HCT116 (cell line): ENCODE results near the gene RETSAT. TPM values are rescaled to one million over a fixed set of nuclear protein-coding genes. Genes with fewer than 3 reads are reported as not detected.

ENCODE experiments used
- ATAC-seq: fragments of 200-7000 bp; cut with Tn5 transposase; 2 replicates; pipeline ENCODE4 v1.9.1; 2020; ENCODE audit warnings: mild to moderate bottlenecking, moderate library complexity
- BruUV-seq: library from RNA; stranded (reverse); fragments of 400-500 nt; replicated peaks from 2 replicates; lab custom pipeline; 2021; lab: Mats Ljungman, UMichigan
- CTCF ChIA-PET: fragments of 300-600 bp; sonication (Branson Sonifier 250); formaldehyde crosslinking; loops from one replicate; lab custom pipeline; 2021; ENCODE audit warnings: antibody characterized with exemption; lab: Charles Lee
- POLR2A ChIA-PET: fragments of 300-600, 350-600 bp; sonication (Branson Sonifier 250); formaldehyde crosslinking; loops from one replicate; lab custom pipeline; 2021; ENCODE audit warnings: antibody characterized with exemption; lab: Charles Lee
- RAD21 ChIA-PET, 2 experiments: fragments of 300-600 bp; sonication (Branson Sonifier 250); formaldehyde crosslinking; loops; one replicate each; lab custom pipeline; 2023; ENCODE audit warnings: low total read pairs in 2 of 2; ENCODE audit not compliant: uncharacterized antibody in 2 of 2, unreplicated experiment in 2 of 2, low non-redundant PET in 1 of 2; lab: Charles Lee
- DNase-seq: peaks from one replicate; pipeline ENCODE4 v3.0.0-alpha.2; 2010; ENCODE audit warnings: low read depth, low spot score
- H2AFZ ChIP-seq: fragments of 200-600 bp; shearing (Covaris generic), sonication (generic); 2 replicates; pipeline ENCODE4 v1.6.1; 2017; ENCODE audit warnings: low read depth, mixed run types, mixed read lengths, antibody characterized with exemption, low read length; ENCODE audit not compliant: poor library complexity, severe bottlenecking
- H3K27ac ChIP-seq: 2 replicates; pipeline ENCODE4 v1.5.1; 2012; ENCODE audit warnings: low read depth, low read length
- H3K27me3 ChIP-seq: fragments of 200-600 bp; sonication (generic); 2 replicates; pipeline ENCODE4 v1.6.1; 2016; ENCODE audit warnings: mixed run types, low read length, mixed read lengths; ENCODE audit not compliant: insufficient read depth
- H3K36me3 ChIP-seq, 2 experiments: fragments of 200-500 bp in 1 of 2; fragments of 200-600 bp in 1 of 2; sonication (Bioruptor generic) in 1 of 2; sonication (generic) in 1 of 2; 2 replicates each; pipeline versions ENCODE4 v1.5.1 to v1.6.1; 2014 to 2016; ENCODE audit warnings: low read length in 2 of 2, inconsistent platforms in 1 of 2, mixed read lengths in 1 of 2, mixed run types in 1 of 2; ENCODE audit not compliant: insufficient read depth in 2 of 2, control insufficient read depth in 1 of 2
- H3K4me1 ChIP-seq, 2 experiments: fragments of 200-600 bp in 1 of 2; sonication (generic) in 1 of 2; 2 replicates each; pipeline versions ENCODE4 v1.5.1 to v1.6.1; 2012 to 2017; ENCODE audit warnings: low read length in 2 of 2, inconsistent platforms in 1 of 2, mild to moderate bottlenecking in 1 of 2, mixed read lengths in 1 of 2, mixed run types in 1 of 2, moderate library complexity in 1 of 2; ENCODE audit not compliant: insufficient read depth in 2 of 2, control insufficient read depth in 1 of 2
- H3K4me2 ChIP-seq: fragments of 200-600 bp; sonication (generic); 2 replicates; pipeline ENCODE4 v1.6.1; 2017; ENCODE audit warnings: mixed run types, low read length, mixed read lengths
- H3K4me3 ChIP-seq, 2 experiments: fragments of 200-600 bp in 1 of 2; sonication (generic) in 1 of 2; replicated peaks in 1 of 2; 2 replicates each; pipeline ENCODE4 v1.5.1; 2011 to 2016; ENCODE audit warnings: low read length in 2 of 2, control low read depth in 1 of 2, low read depth in 1 of 2, mild to moderate bottlenecking in 1 of 2, mixed read lengths in 1 of 2, mixed run types in 1 of 2
- H3K79me2 ChIP-seq: fragments of 200-600 bp; sonication (generic); 2 replicates; pipeline ENCODE4 v1.6.1; 2017; ENCODE audit warnings: mild to moderate bottlenecking, mixed run types, low read length, moderate library complexity, mixed read lengths; ENCODE audit not compliant: insufficient read depth
- H3K9ac ChIP-seq: fragments of 200-600 bp; sonication (generic); 2 replicates; pipeline ENCODE4 v1.6.1; 2016; ENCODE audit warnings: low read length, mixed read lengths
- H3K9me2 ChIP-seq: fragments of 200-600 bp; sonication (generic), shearing (Covaris generic); 2 replicates; pipeline ENCODE4 v1.6.1; 2017; ENCODE audit warnings: mixed run types, mild to moderate bottlenecking, moderate library complexity; ENCODE audit not compliant: insufficient read depth
- H3K9me3 ChIP-seq, 2 experiments: fragments of 200-500 bp in 1 of 2; fragments of 200-600 bp in 1 of 2; sonication (Bioruptor generic) in 1 of 2; sonication (generic) in 1 of 2; 2 replicates each; pipeline ENCODE4 v1.6.1; 2014 to 2017; ENCODE audit warnings: low read length in 2 of 2, mixed read lengths in 2 of 2, inconsistent platforms in 1 of 2, low read depth in 1 of 2, mild to moderate bottlenecking in 1 of 2, mixed run types in 1 of 2, moderate library complexity in 1 of 2; ENCODE audit not compliant: control insufficient read depth in 1 of 2, insufficient read depth in 1 of 2
- H4K20me1 ChIP-seq: fragments of 200-600 bp; sonication (generic), shearing (Covaris generic); 2 replicates; pipeline ENCODE4 v1.6.1; 2017; ENCODE audit warnings: mixed run types, mild to moderate bottlenecking, moderate library complexity; ENCODE audit not compliant: insufficient read depth
- CBX3 ChIP-seq: IDR thresholded peaks from 2 replicates; pipeline ENCODE4 v1.6.1; 2012; ENCODE audit warnings: low read depth
- CEBPB ChIP-seq: IDR thresholded peaks from 2 replicates; pipeline ENCODE4 v1.6.1; 2012; ENCODE audit warnings: low read depth
- ELF1 ChIP-seq: IDR thresholded peaks from 2 replicates; pipeline ENCODE4 v1.6.1; 2012; ENCODE audit warnings: low read depth, borderline replicate concordance
- EZH2 ChIP-seq: fragments of 200-600 bp; sonication (generic); IDR thresholded peaks from 2 replicates; pipeline ENCODE4 v1.6.1; 2017; ENCODE audit warnings: antibody characterized with exemption, mixed run types
- EZH2phosphoT487 ChIP-seq: fragments of 200-600 bp; IDR thresholded peaks from 2 replicates; pipeline ENCODE4 v1.6.1; 2018; ENCODE audit warnings: antibody characterized with exemption, borderline replicate concordance
- JUND ChIP-seq: IDR thresholded peaks from 2 replicates; pipeline ENCODE4 v1.6.1; 2012
- POLR2A ChIP-seq: IDR thresholded peaks from 2 replicates; pipeline ENCODE4 v1.7.0; 2011; ENCODE audit warnings: borderline replicate concordance; ENCODE audit not compliant: insufficient read depth, insufficient read length; ENCODE audit errors: extremely low read depth
- POLR2AphosphoS5 ChIP-seq: IDR thresholded peaks from 2 replicates; pipeline ENCODE4 v1.6.1; 2011; ENCODE audit warnings: mild to moderate bottlenecking, low read depth, low read length, moderate library complexity
- RAD21 ChIP-seq: IDR thresholded peaks from 2 replicates; pipeline ENCODE4 v1.6.1; 2012; ENCODE audit warnings: low read depth, mild to moderate bottlenecking
- SP1 ChIP-seq: IDR thresholded peaks from 2 replicates; pipeline ENCODE4 v1.6.1; 2012; ENCODE audit warnings: low read depth
- SRF ChIP-seq: IDR thresholded peaks from 2 replicates; pipeline ENCODE4 v1.6.1; 2012; ENCODE audit warnings: low read depth
- TCF7L2 ChIP-seq: IDR thresholded peaks from 2 replicates; pipeline ENCODE4 v1.7.0; 2011; ENCODE audit warnings: borderline replicate concordance, inconsistent platforms; ENCODE audit not compliant: insufficient read depth, insufficient read length; ENCODE audit errors: extremely low read depth
- YY1 ChIP-seq: IDR thresholded peaks from 2 replicates; pipeline ENCODE4 v1.6.1; 2011; ENCODE audit warnings: low read length, low read depth, moderate library complexity, mild to moderate bottlenecking; ENCODE audit not compliant: insufficient replicate concordance; ENCODE audit errors: extremely low read depth
- ZFX ChIP-seq: fragments of 450-650 bp; IDR thresholded peaks from 2 replicates; pipeline ENCODE4 v1.6.1; 2017
- ZNF274 ChIP-seq: fragments of 200-500 bp; sonication (Bioruptor generic); IDR thresholded peaks from 2 replicates; pipeline ENCODE4 v1.6.1; 2014; ENCODE audit warnings: mild to moderate bottlenecking, low read depth, low read length, inconsistent platforms
- intact Hi-C: fragments of 100-400 bp; cut with micrococcal nuclease; formaldehyde crosslinking; loops from 2 replicates; pipeline ENCODE4 v1.10.0; 2022
- total RNA-seq: library from RNA; stranded (reverse); gene quantifications from one replicate; pipeline ENCODE4 v1.2.1, GENCODE V29; 2021; ENCODE audit not compliant: unreplicated experiment
- TF ChIP-seq, protein P1 (sequence below), 3 experiments: fragments of 200-600 bp in 1 of 3; sonication (generic) in 1 of 3; IDR thresholded peaks in 2 of 3; conservative IDR thresholded peaks in 1 of 3; 2 replicates each; pipeline ENCODE4 v1.5.1; 2012 to 2017; ENCODE audit warnings: low read depth in 2 of 3, low read length in 2 of 3, antibody characterized with exemption in 1 of 3, borderline replicate concordance in 1 of 3, control low read depth in 1 of 3, mild to moderate bottlenecking in 1 of 3, mixed read lengths in 1 of 3, mixed run types in 1 of 3, moderate library complexity in 1 of 3; ENCODE audit not compliant: insufficient read depth in 1 of 3
- TF ChIP-seq, protein P2 (sequence below): IDR thresholded peaks from 2 replicates; pipeline ENCODE4 v1.6.1; 2012
- TF ChIP-seq, protein P3 (sequence below): IDR thresholded peaks from 2 replicates; pipeline ENCODE4 v1.6.1; 2011; ENCODE audit warnings: mild to moderate bottlenecking, low read length, moderate library complexity; ENCODE audit not compliant: insufficient replicate concordance; ENCODE audit errors: extremely low read depth
- TF ChIP-seq, protein P4 (sequence below): IDR thresholded peaks from 2 replicates; pipeline ENCODE4 v1.6.1; 2012; ENCODE audit warnings: low read depth

The RETSAT gene
- total RNA-seq, 1 experiment from 2014 or later: 59.7 TPM

DNA sequence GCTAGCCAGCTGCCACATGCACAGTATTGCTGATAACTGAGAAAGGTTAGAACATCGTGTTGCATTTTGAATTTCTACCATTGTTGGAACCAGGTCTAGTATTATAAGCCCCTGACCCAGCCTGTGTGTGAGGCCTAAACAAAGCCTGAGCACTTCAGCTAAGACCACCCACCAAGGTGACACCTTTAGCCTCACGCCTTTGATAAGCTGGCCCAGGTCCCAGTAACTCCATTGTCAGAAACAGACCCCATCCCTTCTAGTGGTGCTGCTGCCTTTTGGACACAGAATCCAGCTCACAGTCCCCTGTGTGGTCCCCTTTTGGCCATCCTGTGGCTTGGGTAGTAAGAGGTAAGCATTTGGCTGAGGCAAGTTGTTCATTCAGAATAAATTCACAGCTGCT is 1.9 kb upstream of the RETSAT start:
- Histone ChIP-seq H4K20me1 (no peaks in the 10 kb centered on the region), H3K9me3 (no peaks in the 10 kb centered on the region), H3K4me1 (peaks cover 9 to 14% of the 10 kb centered on the region in 2 experiments; a peak in 3 of 4 replicates), H3K9ac (no peak overlapping the region), H2AFZ (no peak overlapping the region), H3K27ac (no peak overlapping the region), H3K79me2 (peaks cover 31% of the 10 kb centered on the region), H3K4me3 (no peak overlapping the region), H3K4me2 (no peak overlapping the region), H3K27me3 (no peaks in the 10 kb centered on the region), H3K36me3 (peaks cover 2 to 12% of the 10 kb centered on the region in 2 experiments; a peak in 2 of 4 replicates), H3K9me2 (no peaks in the 10 kb centered on the region)
- CTCF ChIA-PET: interaction anchor here (1.2 kb wide), 1 partner anchor 14 kb away, joined by 3 read pairs; no protein-coding TSS in a partner anchor
- TF ChIP-seq ZNF274: no peak
- no peak for TF ChIP-seq SRF
- TF ChIP-seq POLR2AphosphoS5: no peak
- no peak for TF ChIP-seq EZH2
- no peak for TF ChIP-seq CBX3
- TF ChIP-seq EZH2phosphoT487: no peak
- TF ChIP-seq, protein P1, sequence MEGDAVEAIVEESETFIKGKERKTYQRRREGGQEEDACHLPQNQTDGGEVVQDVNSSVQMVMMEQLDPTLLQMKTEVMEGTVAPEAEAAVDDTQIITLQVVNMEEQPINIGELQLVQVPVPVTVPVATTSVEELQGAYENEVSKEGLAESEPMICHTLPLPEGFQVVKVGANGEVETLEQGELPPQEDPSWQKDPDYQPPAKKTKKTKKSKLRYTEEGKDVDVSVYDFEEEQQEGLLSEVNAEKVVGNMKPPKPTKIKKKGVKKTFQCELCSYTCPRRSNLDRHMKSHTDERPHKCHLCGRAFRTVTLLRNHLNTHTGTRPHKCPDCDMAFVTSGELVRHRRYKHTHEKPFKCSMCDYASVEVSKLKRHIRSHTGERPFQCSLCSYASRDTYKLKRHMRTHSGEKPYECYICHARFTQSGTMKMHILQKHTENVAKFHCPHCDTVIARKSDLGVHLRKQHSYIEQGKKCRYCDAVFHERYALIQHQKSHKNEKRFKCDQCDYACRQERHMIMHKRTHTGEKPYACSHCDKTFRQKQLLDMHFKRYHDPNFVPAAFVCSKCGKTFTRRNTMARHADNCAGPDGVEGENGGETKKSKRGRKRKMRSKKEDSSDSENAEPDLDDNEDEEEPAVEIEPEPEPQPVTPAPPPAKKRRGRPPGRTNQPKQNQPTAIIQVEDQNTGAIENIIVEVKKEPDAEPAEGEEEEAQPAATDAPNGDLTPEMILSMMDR (IDR thresholded peaks at IDR 0.05 in 2 of 3, conservative IDR thresholded peaks at IDR 0.05 in 1 of 3; ENCODE audit: borderline replicate concordance in 1 of 3, insufficient read depth in 1 of 3, low read depth in 2 of 3, low read length in 2 of 3): no peak
- TF ChIP-seq, protein P2, sequence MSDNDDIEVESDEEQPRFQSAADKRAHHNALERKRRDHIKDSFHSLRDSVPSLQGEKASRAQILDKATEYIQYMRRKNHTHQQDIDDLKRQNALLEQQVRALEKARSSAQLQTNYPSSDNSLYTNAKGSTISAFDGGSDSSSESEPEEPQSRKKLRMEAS: no peak
- TF ChIP-seq TCF7L2: no peak
- TF ChIP-seq ZFX: no peak; the same call in 1 of the 2 replicates
- TF ChIP-seq RAD21: no peak
- no peak for TF ChIP-seq JUND
- no peak for TF ChIP-seq YY1
- TF ChIP-seq ELF1: no peak
- TF ChIP-seq, protein P3, sequence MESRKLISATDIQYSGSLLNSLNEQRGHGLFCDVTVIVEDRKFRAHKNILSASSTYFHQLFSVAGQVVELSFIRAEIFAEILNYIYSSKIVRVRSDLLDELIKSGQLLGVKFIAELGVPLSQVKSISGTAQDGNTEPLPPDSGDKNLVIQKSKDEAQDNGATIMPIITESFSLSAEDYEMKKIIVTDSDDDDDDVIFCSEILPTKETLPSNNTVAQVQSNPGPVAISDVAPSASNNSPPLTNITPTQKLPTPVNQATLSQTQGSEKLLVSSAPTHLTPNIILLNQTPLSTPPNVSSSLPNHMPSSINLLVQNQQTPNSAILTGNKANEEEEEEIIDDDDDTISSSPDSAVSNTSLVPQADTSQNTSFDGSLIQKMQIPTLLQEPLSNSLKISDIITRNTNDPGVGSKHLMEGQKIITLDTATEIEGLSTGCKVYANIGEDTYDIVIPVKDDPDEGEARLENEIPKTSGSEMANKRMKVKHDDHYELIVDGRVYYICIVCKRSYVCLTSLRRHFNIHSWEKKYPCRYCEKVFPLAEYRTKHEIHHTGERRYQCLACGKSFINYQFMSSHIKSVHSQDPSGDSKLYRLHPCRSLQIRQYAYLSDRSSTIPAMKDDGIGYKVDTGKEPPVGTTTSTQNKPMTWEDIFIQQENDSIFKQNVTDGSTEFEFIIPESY: no peak
- TF ChIP-seq POLR2A: no peak
- TF ChIP-seq, protein P4, sequence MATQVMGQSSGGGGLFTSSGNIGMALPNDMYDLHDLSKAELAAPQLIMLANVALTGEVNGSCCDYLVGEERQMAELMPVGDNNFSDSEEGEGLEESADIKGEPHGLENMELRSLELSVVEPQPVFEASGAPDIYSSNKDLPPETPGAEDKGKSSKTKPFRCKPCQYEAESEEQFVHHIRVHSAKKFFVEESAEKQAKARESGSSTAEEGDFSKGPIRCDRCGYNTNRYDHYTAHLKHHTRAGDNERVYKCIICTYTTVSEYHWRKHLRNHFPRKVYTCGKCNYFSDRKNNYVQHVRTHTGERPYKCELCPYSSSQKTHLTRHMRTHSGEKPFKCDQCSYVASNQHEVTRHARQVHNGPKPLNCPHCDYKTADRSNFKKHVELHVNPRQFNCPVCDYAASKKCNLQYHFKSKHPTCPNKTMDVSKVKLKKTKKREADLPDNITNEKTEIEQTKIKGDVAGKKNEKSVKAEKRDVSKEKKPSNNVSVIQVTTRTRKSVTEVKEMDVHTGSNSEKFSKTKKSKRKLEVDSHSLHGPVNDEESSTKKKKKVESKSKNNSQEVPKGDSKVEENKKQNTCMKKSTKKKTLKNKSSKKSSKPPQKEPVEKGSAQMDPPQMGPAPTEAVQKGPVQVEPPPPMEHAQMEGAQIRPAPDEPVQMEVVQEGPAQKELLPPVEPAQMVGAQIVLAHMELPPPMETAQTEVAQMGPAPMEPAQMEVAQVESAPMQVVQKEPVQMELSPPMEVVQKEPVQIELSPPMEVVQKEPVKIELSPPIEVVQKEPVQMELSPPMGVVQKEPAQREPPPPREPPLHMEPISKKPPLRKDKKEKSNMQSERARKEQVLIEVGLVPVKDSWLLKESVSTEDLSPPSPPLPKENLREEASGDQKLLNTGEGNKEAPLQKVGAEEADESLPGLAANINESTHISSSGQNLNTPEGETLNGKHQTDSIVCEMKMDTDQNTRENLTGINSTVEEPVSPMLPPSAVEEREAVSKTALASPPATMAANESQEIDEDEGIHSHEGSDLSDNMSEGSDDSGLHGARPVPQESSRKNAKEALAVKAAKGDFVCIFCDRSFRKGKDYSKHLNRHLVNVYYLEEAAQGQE: no peak
- TF ChIP-seq CEBPB: no peak
- TF ChIP-seq SP1: no peak
- RAD21 ChIA-PET: no interaction called here
- ATAC-seq: no peak
- intact Hi-C loops: no loop called here
- POLR2A ChIA-PET: no interaction called here
- DNase-seq: no peak
- BruUV-seq: no TSS peak
